Hematopoietic multipotent progenitor cell treated with erythropoietin and hydrocortisone succinate and interleukin-3 and kit ligand, for 8 days (in vitro differentiated cells): ENCODE measurements around the gene PSMB5.

ENCODE experiments used
- DNase-seq: peaks from one replicate; pipeline ENCODE4 v3.0.0-alpha.2; 2015

The PSMB5 gene

GRCh38 chr14:23058654-23059504, 24.2 kb upstream of the PSMB5 start:
- DNase-seq = no peak

DNA sequence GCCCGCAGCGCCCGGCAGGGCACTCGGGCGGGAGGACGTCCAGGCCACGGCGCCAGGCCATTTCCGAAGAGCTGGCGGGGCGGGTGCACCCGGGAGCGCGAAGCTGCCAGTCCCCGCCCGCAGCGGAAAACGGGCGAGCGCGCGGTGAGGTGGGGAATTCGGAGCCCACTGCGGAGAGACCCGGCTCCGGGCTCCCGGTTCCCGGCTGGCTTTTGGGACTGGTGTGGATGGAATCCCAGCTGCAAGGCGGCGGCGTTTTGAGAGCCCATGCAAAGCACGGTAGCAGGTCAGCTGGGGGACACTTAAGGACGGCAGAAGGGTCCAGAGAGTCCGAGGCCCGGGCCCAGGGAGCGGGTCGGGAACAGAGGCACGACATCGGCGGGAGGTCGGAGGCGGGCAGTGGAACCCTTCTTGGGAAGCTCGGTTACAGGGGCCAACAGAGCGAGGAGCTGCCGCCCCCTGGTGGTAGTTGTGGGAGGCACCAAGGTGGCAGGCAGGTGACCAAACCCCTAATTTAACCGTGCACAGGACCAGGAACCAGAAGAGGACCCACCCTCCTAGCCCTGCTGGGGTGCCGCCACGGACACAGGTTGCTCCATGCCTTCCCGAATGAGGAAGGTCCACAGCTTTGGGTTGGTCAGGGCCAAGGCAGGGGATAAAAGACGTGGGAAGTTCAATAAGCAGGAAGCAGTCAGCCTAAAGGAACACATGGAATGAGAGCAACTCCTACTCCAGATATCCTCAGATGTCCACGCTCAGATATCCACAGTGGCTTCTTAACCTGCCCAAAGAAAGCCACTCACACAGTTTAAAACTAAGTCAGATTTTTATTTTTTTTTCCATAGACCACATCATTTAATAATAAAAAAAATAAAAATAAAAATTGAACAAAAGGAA, 23.3 kb upstream of the PSMB5 start:
- peak; percentile 87 for DNase-seq

GRCh38 chr14:23056956-23057756, 22.5 kb upstream of the PSMB5 start, which contains the start of gene CDH24:
CDH24 (minus strand) TSS chr14:23057520; CDS start chr14:23055733, 1,787 bp downstream.
- peak; percentile 71 for DNase-seq

DNA sequence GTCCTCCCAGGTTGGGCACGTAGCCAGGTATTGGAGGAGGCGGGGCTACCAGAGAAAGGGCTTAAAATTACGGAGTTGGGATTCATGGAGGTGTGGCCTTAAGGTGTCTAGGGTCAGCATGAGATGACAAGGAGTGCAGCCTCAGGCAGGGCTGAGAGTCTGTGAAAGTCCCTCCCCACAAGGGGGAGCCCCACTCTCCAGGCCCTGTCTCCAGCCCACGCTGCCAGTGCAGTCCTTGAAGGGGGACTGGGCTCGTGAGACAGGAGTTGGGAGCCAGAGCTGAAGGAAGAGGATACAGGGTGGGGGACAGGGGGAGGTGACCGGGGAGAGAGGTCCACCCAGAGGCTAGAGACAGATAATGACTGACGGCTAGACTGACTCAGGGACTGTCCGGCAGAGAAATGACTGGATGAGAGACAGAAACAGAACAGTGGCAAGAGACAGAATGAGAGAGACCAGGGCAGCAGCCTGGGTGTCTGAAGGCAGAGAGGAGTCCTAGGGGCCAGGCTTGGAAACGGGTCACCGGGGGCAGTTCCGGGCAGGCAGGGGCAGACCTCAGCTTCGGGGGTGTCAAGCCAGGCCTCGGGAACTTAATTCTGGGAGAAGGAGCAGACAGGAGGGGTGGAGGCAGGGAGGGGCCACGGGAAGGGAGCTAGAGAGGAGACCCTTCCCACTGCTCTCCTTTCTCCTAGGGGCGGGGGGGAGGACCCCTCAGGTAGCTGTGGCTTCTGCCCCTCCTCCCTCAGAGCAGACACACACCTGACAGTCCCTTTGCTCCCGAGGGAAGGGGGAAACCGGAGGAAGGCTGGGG, 21.6 kb upstream of the PSMB5 start:
- DNase-seq = peak; percentile 82

DNA sequence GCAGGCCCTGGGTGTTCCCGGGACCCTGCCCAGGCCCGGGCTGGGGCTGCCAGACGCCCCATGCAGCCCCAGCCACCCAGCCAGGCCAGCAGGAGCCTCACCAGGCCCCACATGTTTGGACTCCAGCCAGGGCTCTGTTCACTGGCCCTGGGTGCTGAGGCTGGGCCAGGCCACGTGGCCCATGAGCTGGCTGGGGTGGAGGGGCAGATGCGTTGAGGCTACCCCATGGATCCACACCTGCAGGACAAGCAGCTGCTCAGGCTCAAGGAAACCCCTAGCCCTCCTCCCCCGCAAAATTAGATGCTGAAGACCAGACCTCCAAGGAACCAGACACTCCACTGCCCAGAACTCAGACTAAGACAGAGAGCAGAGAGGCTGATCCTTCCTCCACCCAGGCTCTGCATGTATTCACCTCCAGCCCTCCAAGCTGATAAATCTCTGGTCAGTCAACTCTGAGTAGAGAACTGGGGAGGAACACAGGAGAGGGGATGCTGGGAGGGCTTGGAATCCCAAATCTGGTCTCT, 21.0 kb upstream of the PSMB5 start:
- peak; percentile 23 for DNase-seq

- no peak for DNase-seq
Observed at GRCh38 chr14:23055147-23055550, 20.4 kb upstream of the PSMB5 start.

DNA sequence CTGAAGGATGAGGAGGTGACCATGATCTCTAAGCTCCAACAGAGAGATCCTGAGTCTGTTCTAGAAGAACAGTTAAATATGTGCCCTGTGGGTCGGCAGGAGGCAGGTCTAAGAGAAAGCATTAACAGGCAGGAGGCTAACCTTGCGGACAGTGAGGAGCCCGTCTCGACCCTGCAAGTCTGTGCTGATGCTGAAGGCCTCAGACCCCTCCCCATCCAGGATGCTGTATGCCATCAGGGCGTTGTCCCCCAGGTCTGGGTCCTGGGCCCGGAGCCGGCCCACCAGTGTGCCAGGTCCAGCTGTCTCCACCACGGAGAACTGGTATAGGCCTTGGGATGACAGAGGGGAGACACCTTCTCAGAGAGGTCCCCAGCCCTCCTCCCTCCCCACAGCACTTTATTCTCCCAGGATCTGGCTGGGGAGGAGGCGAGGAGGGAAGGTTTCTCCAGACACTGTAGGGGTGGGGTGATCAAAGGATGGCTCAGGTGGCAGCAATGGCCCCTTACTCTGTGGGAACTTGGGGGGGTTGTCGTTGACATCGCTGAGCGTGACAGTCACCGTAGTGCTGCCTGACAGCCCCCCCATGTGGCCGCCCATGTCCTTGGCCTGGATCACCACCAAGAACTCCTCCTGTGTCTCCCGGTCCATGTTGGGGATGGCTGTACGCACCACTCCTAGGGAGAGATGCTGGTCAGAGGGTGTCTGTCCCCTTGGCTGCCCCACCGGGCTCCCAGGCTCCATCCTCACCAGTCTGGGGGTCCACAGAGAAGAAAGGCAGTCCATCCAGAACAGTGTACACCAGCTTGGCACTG, 19.5 kb upstream of the PSMB5 start:
- no peak for DNase-seq

DNA sequence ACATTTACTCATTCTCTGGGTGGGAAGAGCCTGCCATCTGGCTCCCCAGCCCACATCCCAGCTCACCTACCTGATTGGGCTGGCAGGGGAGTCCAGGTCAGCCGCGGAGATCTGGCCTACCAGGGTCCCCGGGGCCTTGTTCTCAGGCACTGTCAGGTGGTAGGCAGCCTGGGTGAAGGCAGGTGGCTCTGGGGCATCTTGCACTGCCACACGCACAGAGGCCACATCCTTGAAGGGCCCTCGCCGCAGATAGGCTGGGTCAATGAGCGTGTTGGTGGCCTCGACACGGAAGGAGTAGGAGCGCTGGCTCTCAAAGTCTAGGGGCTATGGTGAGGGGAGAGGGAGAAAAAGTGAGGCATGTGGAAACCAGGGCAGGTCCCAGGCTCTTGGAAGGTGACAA, 18.7 kb upstream of the PSMB5 start:
- DNase-seq = no peak

DNA sequence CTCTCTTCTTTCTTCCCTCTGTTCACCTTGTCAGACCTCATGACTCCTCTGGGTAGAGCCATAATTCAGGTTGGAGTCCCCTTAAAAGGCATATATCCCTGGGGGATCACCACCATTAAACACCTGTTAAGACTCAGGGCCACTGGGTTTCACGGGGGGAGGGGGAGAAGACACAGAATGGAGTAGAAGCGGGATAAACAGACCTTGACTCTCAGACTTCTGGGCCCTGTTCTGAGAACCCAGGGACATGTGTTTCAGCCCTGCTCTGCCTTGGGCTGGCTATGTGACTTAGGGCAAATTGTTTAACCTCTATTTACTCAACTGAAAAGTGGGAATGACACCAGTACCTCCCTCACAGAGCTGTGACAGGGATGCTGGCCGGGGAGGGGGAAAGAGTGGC, 18.0 kb upstream of the PSMB5 start:
- DNase-seq = no peak

- DNase-seq = no peak
Observed at GRCh38 chr14:23052182-23052623, 17.5 kb upstream of the PSMB5 start.

- DNase-seq = no peak
Observed at GRCh38 chr14:23051141-23052057, 16.7 kb upstream of the PSMB5 start.

GRCh38 chr14:23049011-23049410, 14.3 kb upstream of the PSMB5 start:
- no peak for DNase-seq

DNA sequence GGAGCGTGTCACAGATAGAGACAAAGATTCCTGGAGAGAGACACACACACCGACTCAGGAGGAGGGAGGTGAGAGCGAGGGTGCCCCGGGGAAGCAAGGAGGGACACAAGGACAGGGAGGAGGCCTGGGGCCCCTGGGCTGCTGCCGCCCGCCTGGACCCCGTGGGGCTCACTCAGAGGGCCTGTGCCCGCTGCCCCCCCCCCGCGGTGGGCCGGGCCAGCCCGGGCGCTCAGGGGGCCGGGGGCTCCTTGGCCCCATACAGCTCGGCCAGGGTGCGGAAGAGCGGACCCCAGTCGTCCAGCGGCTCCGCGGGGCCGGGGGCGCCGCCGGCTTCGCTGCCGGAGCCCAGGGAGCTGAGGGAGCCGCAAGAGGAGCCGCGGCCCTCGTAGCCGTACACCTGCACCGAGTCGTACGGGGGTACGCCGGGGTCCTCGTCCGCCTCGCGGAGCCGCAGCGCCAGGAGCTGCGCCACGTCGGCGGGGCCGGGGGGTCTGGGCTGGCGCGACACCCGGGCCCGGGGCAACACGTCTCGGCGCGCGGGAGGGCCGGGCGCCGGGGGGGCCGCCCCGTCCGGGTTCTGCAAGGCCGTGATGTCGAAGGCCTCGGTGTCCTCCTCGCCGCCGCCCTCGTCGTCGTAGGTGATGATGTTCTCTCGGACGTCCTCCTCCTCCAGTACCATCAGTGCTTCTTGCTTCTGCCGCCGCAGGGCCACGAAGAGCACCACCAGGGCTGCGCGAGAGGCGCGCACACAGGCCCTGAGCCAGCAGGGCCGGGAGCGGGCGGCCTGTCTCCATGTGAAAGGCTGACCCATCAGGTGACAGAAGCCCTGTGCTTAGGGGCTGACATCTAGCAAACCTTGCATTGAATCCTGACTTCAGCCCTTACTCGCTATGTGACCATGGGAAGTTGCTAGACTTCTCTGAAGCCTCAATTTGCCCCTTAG, 13.3 kb upstream of the PSMB5 start:
- no peak for DNase-seq

DNA sequence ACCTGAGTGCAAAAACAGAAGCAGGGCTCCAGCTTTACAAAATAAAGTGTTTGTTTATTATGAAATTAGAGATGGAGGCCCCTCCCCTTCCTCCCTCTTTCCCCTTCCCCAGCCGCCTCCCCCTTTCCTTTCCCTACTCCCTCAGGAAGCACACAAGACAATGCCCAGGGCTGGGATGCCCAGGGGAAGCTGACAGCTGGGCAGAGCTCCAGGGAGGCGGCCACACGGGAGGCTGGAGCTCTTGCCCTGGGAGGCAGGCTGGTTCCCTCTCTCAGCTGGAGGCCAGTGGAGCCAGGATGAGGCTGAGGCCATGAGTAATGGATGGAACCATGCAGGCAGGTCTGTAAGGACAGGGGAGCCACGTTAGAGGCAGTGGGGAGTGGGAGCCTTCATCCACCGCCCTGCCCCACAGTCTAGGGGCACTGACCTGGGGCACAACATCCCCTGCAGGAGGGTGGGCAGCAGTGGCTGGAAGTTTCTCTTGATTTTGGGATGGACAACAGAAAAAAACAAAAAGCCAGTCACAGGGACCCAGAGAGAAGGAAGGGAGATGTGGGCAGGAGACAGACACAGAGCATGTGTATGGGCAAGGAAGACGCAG, 12.4 kb upstream of the PSMB5 start:
- no peak for DNase-seq

DNA sequence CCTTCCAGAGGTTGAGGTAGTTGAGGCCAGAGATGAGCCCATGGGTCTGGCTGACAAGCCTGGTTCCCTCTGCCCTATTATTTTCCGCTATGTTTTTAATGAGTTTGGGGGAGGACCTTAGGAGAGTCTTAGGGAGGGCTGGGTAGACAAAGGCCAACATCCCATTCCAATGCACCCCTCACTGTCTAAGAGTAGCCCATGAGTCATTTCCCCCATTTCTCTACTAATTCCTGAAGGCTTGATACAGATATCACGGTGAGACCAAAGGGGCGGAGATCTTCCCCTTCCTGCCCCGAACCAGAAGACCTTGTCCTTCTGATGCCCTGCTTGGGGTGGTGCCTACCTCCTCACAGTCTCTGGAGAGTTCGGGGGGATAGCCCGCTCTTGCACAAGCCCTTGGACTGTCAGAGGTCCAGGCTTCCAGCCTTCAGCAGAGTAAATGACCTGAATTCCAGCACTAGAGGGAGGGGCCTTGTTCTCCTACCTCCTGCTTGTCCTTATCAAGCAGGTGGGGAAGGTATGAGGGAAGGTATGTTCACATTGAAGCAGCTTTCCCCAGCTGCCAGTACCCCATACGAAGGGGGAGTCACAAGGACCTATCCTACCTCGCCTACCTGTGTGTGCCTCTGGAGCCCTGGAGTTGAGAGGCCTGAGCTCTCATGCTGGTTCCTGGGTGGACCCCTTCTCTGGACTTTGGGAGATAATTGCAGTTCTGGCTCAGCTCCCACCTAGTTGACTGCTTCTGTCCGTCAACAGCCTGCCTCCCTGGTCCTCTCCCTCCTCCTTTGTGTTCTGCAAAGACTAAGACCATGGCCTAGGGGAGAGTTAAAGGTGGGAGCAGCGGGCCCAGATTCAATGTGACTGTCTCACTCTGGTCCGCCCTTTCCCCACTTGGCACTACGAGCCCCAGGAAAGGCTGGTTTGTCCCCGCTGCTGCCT, 11.0 kb upstream of the PSMB5 start:
- DNase-seq = no peak

DNA sequence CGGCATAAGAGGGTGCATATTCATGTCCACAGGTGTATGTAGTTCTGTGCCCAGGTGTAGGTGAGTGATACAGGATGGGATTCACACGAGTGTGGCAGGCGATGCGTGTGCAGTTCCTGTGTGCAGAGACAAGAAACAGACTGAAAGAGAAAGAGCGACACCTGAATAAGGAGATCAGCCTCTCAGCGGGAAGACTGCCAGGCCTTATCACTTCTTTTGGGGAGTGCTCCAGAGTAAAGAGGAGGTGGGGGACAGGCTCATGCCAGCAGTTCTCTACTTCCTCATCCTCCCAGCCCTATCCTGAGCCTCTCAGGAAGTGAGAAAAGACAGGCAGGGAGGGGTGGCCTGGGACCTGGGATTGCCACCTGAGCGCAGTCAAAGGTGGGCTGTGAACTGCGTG, 10.1 kb upstream of the PSMB5 start:
- DNase-seq = peak; percentile 30

DNA sequence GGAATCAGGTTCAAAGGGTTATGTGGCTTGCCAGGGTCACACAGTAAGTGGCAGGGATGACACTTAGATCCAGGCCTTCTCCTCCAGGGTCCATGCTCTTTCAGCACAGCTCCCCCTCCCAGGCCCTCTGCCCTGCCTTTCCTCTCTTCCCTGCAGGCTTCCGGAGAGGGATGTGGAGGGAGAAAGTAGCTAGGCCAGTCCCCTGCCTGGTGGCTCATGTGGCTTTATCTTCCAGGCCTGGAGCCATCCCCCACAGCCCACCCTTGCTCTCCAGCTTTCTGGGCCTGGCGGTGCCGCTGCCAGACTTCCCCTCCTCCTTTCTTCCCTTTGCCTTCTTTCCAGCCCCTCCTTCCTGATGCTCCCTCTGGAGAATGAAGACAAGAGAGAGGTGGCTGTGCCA, 9.1 kb upstream of the PSMB5 start:
- no peak for DNase-seq
